Kidney (tissue), 14 donors: Measurements from ENCODE around the gene TMEM235. TPM values are rescaled to one million over a fixed set of nuclear protein-coding genes. Genes with fewer than 3 reads are reported as not detected.

Experiments used
- DNase-seq, 5 donors: peaks; one replicate each; pipeline ENCODE4 v3.0.0-alpha.2; 2013 to 2020
- FAIRE-seq: peaks from 2 replicates; lab custom pipeline; 2012; peaks lifted over from hg19 to GRCh38; lab: Jason Lieb, UNC
- H3K27ac ChIP-seq, 2 donors: one replicate each; pipeline ENCODE4 v1.7.0; 2013; ENCODE audit warnings: low read depth in 2 of 2, low read length in 2 of 2, inconsistent platforms in 1 of 2
- H3K27me3 ChIP-seq: one replicate; pipeline ENCODE4 v1.7.1; 2013; ENCODE audit warnings: low read length, inconsistent platforms; ENCODE audit not compliant: control insufficient read depth, insufficient read depth
- H3K36me3 ChIP-seq, 3 donors: one replicate each; pipeline versions ENCODE4 v1.7.0 to v1.7.1; 2013; ENCODE audit warnings: low read length in 3 of 3, control low read depth in 1 of 3, inconsistent platforms in 1 of 3; ENCODE audit not compliant: insufficient read depth in 3 of 3, control insufficient read depth in 2 of 3
- H3K4me1 ChIP-seq, 3 donors: one replicate each; pipeline versions ENCODE4 v1.7.0 to v1.7.1; 2013; ENCODE audit warnings: low read length in 3 of 3, inconsistent platforms in 1 of 3, low read depth in 1 of 3; ENCODE audit not compliant: control insufficient read depth in 2 of 3, insufficient read depth in 2 of 3
- H3K4me3 ChIP-seq, 3 donors: one replicate each; pipeline versions ENCODE4 v1.7.0 to v1.8.1; 2013; ENCODE audit warnings: low read length in 3 of 3, control low read depth in 1 of 3, inconsistent platforms in 1 of 3
- H3K9ac ChIP-seq, 3 donors: one replicate each; pipeline versions ENCODE4 v1.7.0 to v1.7.1; 2013; ENCODE audit warnings: low read length in 3 of 3, control low read depth in 1 of 3, inconsistent platforms in 1 of 3
- H3K9me3 ChIP-seq, 3 donors: one replicate each; pipeline versions ENCODE4 v1.7.0 to v1.7.1; 2013; ENCODE audit warnings: low read length in 3 of 3, control low read depth in 1 of 3, inconsistent platforms in 1 of 3; ENCODE audit not compliant: control insufficient read depth in 2 of 3, insufficient read depth in 1 of 3
- CTCF ChIP-seq: IDR thresholded peaks from 3 replicates; pipeline ENCODE4 v1.5.1; 2012; ENCODE audit warnings: mild to moderate bottlenecking, moderate library complexity, borderline replicate concordance; ENCODE audit not compliant: insufficient read depth; ENCODE audit errors: extremely low read depth
- intact Hi-C: fragments of 100-400 bp; cut with DNase I; formaldehyde crosslinking; loops from one replicate; pipeline ENCODE4 v1.11.1; 2022
- polyA plus RNA-seq: library from polyadenylated mRNA; stranded (reverse); fragments of 350-450 nt; fragmentation: Illumina TruSeq; extraction: RNeasy Lipid Tissue Mini Kit (QIAGEN cat#74804); gene quantifications from one replicate; pipeline ENCODE4 v1.2.3, GENCODE V29; 2014; ENCODE audit warnings: low read depth, low replicate concordance; ENCODE audit not compliant: insufficient read depth
- total RNA-seq: library from RNA; stranded (reverse); fragmentation: NEBNext Ultra II Directional; extraction: Animal tissue kit (Norgen Biotek cat#: 25700); gene quantifications from one replicate; pipeline ENCODE4 v1.2.1, GENCODE V29; 2021
- donor health status: control.
- donor health status: control.
- donor health status: control.
- donor health status: control.
- donor health status: control.
- donor health status: DM: yes; HTN: yes; CAD: no.
- donor health status: Normal renal cell carcinoma (clear cell type).

TMEM235 gene
- total and polyA plus RNA-seq, 2 donors from 2014 or later: not detected

- Histone ChIP-seq H3K4me3 (no peak overlapping the region), H3K27ac (peak overlapping the region in 1 of 2 donors; percentile 34), H3K4me1 (peaks cover 0 to 6% (median under 1%) of the 10 kb centered on the region in 3 donors), H3K36me3 (no peaks in the 10 kb centered on the region), H3K9me3 (no peaks in the 10 kb centered on the region), H3K9ac (no peak overlapping the region), H3K27me3 (no peaks in the 10 kb centered on the region)
- no peak for TF ChIP-seq CTCF
- intact Hi-C loops: no loop called here
- FAIRE-seq: no peak
- DNase-seq: peak; percentile 49 to 83 (median 67)
These were observed 26.4 kb downstream of the TMEM235 start for GRCh38 chr17:78257810-78258322.

- Histone ChIP-seq H3K9me3 (no peaks in the 10 kb centered on the region), H3K36me3 (no peaks in the 10 kb centered on the region), H3K9ac (no peak overlapping the region), H3K27me3 (no peaks in the 10 kb centered on the region), H3K27ac (peak overlapping the region in 1 of 2 donors; percentile 34), H3K4me3 (no peak overlapping the region), H3K4me1 (peaks cover 0 to 9% (median 7%) of the 10 kb centered on the region in 3 donors)
- FAIRE-seq: no peak
- intact Hi-C loops: no loop called here
- DNase-seq: peak; percentile 44 to 91 (median 61)
- TF ChIP-seq CTCF: no peak
These were observed 27.1 kb downstream of the TMEM235 start for GRCh38 chr17:78258323-78259191.

GRCh38 chr17:78259192-78259554, 27.7 kb downstream of the TMEM235 start:
- no peak overlapping the region for H3K27ac ChIP-seq
- H3K4me3 ChIP-seq: no peak overlapping the region
- H3K27me3 ChIP-seq: no peaks in the 10 kb centered on the region
- no peaks in the 10 kb centered on the region for H3K9me3 ChIP-seq
- H3K9ac ChIP-seq: no peak overlapping the region
- TF ChIP-seq CTCF: no peak
- no peaks in the 10 kb centered on the region for H3K36me3 ChIP-seq
- DNase-seq (no peak), FAIRE-seq (no peak)
- peaks cover 0 to 12% (median 7%) of the 10 kb centered on the region in 3 donors for H3K4me1 ChIP-seq
- intact Hi-C loops: no loop called here
